Activated CD8-positive, alpha-beta memory T cell treated with anti-CD3 and anti-CD28 coated beads for 24 hours (primary cell): ENCODE measurements around the gene FAM222A.
A peak's percentile ranks its signal among the peaks of the same experiment; 100 is the strongest.

Experiments used
- DNase-seq: peaks from one replicate; pipeline ENCODE4 v3.0.0-alpha.2; 2020

The FAM222A gene

GRCh38 chr12:109740694-109741245 lies 27.1 kb downstream of the FAM222A start:
- DNase-seq = no peak

GRCh38 chr12:109741286-109741969 lies 27.8 kb downstream of the FAM222A start:
- no peak for DNase-seq

GRCh38 chr12:109741970-109742703 lies 28.5 kb downstream of the FAM222A start:
- no peak for DNase-seq

GRCh38 chr12:109743076-109743910 lies 29.7 kb downstream of the FAM222A start:
- DNase-seq = no peak

DNA sequence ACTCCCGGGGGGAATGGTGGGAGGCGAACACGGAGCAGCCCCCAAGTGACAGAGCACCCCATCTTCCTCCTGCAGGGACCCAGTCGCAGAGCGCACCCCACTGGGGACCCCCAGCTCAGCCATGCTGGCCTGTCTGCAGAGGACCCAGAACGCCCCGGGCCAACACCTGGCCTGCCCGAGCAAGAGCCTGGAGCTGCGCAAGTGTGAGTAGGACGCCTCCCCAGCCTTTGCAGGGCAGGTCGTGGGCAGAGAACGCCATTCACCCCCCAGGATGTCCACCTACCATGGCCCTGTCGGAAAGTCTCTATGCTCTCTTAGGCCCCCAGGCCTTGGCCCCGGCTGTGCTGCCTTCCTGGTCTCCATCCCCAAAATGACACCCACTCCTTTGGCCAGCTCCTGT lies 30.4 kb downstream of the FAM222A start:
- DNase-seq = no peak

DNA sequence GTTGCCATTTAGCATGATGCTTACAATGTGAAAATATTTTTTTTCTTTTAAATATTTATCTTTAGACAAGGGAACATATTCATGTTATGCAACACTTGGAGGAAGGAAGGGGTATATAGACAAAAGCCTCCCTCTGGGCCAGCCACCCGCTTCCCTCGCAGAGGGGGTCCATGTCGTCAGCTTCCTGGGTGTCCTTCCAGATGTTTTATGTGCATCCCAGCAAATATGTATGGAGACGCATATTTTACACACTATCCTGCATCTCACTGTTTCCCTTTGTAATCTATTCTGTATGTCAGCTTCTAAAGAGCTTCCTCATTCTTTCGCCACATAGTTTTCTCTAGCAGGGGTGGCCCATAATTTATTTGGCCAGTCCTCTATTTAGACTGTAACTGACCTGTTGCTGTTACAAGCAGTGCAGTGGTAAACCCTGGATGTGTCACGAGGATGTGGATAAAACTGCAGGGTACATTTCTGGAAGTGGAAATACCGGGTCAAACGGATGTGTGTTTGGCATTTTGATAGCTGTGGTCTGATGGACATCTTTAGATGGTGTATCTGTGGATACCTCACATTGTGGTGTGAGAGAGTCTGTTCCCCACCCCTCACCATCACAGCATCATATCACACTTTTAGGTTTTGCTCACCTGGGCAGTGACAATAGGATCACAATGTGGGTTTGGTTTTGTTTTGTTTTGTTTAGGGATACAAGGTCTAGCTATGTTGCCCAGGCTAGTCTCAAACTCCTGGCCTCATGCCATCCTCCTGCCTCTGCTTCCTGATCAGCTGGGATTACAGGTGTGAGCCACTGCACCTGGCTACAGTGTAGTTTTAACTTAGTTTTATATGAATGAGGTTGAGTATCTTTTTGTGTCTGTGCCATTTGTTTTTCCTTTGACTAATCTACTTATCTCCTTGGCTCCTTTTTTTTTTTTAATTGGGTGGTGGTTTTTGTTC lies 31.6 kb downstream of the FAM222A start:
- no peak for DNase-seq

GRCh38 chr12:109752117-109753053 lies 38.8 kb downstream of the FAM222A start:
- DNase-seq = peak; percentile 26

- DNase-seq = peak; percentile 17
Measured at GRCh38 chr12:109753054-109753401, 39.4 kb downstream of the FAM222A start.

DNA sequence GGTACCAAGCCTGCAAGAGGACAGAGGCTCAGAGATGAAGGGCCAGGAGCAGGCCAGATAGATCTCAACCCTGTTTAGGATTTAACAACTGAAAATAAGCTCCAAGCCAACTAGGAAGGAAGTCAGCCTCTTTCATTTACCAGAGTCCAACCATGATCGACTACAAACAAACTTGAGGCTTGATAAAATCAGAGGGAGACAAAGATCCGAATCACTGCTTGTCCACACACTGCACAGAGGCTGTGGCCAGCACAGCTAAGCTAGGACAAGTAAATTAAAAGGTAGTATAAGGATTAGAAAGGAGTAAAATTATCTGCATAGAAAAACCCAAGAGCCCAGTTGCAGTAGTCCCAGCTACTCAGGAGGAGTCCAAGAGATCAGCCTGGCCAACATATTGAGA lies 40.3 kb downstream of the FAM222A start:
- no peak for DNase-seq

GRCh38 chr12:109756457-109756856 lies 42.8 kb downstream of the FAM222A start:
- no peak for DNase-seq

DNA sequence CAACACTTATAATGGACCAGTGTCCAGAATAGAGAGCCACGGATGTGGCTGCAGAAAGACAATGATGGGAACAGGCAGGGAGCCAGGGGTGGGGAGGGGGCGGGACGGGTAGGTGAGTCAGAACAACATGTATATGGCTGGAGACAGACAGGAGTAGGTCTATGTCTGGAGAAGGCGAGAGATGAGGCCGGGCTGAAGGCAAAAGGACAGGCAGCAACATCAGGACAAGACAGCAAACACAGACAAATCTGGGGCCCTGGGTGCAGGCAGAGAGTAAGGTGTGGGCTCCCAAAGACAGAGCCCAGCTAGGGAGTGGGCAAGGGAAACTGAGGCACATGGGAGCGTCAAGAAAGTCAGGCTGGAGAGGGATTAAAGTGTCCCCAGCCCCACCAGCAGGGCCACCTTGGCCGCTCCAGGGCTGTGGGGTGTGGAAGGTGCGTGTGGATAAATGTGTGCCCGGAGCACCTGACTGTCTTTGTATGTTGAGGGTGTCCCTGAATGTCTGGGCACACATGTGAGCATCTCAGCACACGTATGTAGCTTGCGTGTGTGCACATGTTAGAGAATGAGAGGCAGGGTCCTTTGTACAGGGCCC lies 44.1 kb downstream of the FAM222A start:
- peak; percentile 47 for DNase-seq

GRCh38 chr12:109758426-109759420 lies 45.1 kb downstream of the FAM222A start:
- peak; percentile 50 for DNase-seq

GRCh38 chr12:109759595-109759994 lies 46.0 kb downstream of the FAM222A start:
- peak; percentile 32 for DNase-seq

GRCh38 chr12:109760031-109760929 lies 46.7 kb downstream of the FAM222A start:
- peak; percentile 47 for DNase-seq

DNA sequence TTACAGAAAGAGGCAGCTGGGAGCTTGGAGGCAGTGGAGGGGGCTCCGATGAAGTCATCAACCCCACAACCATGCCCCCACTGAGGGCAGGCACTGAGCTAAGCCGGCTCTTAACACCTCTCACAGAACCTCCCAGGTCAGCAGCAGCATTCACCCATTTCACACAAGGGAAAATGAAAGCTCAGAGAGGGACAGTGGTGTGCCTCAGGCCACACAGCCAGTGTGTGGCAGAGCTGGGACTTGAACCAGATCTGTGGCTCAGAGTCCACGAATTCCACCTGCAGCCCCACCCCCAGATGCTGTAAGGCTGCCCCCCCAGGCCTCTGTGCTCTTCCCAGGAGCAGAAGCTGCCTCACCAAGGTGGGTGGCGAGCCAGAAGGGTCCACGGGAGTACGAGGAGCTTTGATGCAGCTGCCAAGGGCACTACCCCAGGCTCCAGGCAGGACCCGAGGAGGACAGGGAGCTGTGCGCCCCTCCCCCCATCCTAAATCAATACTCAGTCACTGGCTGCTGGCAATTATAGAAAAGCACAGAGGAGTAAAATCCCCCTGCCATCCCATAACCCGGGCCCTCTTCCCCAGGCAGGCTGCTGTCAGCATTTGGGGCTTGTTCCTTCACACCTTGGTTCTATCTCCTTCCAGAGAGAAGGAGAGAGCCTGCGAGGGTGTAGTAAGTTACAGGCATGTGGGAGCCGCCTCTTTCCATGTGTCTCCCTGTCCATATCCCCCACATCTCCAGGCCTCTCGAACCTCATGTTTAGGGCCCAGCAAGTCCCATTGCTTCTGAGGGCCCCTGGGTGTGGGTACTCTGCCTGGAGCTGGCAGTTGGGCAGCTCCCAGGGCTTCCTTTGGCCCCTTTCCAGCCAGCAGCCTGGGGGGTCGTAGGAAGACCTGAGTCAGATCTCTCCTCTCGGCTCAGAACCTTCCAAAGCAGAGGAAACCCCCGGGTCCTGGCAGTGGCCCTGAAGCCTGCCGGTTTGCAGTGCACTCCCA lies 47.6 kb downstream of the FAM222A start:
- DNase-seq = peak; percentile 45

- no peak for DNase-seq
Measured at GRCh38 chr12:109762071-109762672, 48.5 kb downstream of the FAM222A start.
